Measurements from ENCODE around the gene CCR3.

Gene CCR3

GRCh38 chr3:46235425-46235824 lies 6.8 kb upstream of the CCR3 start:
- Histone ChIP-seq H3K27me3 (ENCODE audit: insufficient read depth, low read length, poor library complexity) (no peaks in the 10 kb centered on the region), H3K23ac (ENCODE audit: low read length) (no peak overlapping the region), H2BK15ac (replicated peaks; ENCODE audit: low read depth) (no peak overlapping the region), H2AK5ac (ENCODE audit: low read length) (no peak overlapping the region), H3K4ac (ENCODE audit: low read depth, low read length) (no peak overlapping the region), H3K27ac (ENCODE audit: low read depth, low read length) (no peak overlapping the region), H3K4me2 (ENCODE audit: low read length) (no peak overlapping the region), H4K8ac (ENCODE audit: low read depth, low read length) (no peak overlapping the region), H3K4me3 (ENCODE audit: low read length) (no peak overlapping the region), H2BK5ac (ENCODE audit: low read length) (no peak overlapping the region), H2BK120ac (ENCODE audit: low read depth, low read length) (no peak overlapping the region), H3K18ac (ENCODE audit: low read length) (no peak overlapping the region), H4K5ac (ENCODE audit: low read length) (no peak overlapping the region), H3K4me1 (ENCODE audit: control insufficient read depth, low read depth, low read length) (no peaks in the 10 kb centered on the region), H3K79me2 (ENCODE audit: control insufficient read depth, insufficient read depth, low read length) (no peaks in the 10 kb centered on the region), H3K79me1 (ENCODE audit: low read length) (no peaks in the 10 kb centered on the region), H3K36me3 (ENCODE audit: control insufficient read depth, insufficient read depth, low read length) (no peaks in the 10 kb centered on the region), H3K9ac (ENCODE audit: low read length) (no peak overlapping the region), H3K56ac (ENCODE audit: low read length) (no peak overlapping the region)
- WGBS (ENCODE audit: extremely low coverage, insufficient coverage, low lambda C conversion rate) = no CpG with 5 or more reads among the region's 2 CpGs
- no peak for DNase-seq

GRCh38 chr3:46236294-46237054 lies 5.8 kb upstream of the CCR3 start:
- Histone ChIP-seq H3K56ac (ENCODE audit: low read length) (no peak overlapping the region), H4K5ac (ENCODE audit: low read length) (no peak overlapping the region), H2BK120ac (ENCODE audit: low read depth, low read length) (no peak overlapping the region), H3K4me1 (ENCODE audit: control insufficient read depth, low read depth, low read length) (no peaks in the 10 kb centered on the region), H2BK5ac (ENCODE audit: low read length) (no peak overlapping the region), H3K79me1 (ENCODE audit: low read length) (no peaks in the 10 kb centered on the region), H3K9ac (ENCODE audit: low read length) (no peak overlapping the region), H3K79me2 (ENCODE audit: control insufficient read depth, insufficient read depth, low read length) (no peaks in the 10 kb centered on the region), H4K8ac (ENCODE audit: low read depth, low read length) (no peak overlapping the region), H3K4me2 (ENCODE audit: low read length) (no peak overlapping the region), H3K27ac (ENCODE audit: low read depth, low read length) (no peak overlapping the region), H3K36me3 (ENCODE audit: control insufficient read depth, insufficient read depth, low read length) (no peaks in the 10 kb centered on the region), H3K18ac (ENCODE audit: low read length) (no peak overlapping the region), H3K4me3 (ENCODE audit: low read length) (no peak overlapping the region), H3K27me3 (ENCODE audit: insufficient read depth, low read length, poor library complexity) (no peaks in the 10 kb centered on the region), H3K23ac (ENCODE audit: low read length) (no peak overlapping the region), H2BK15ac (replicated peaks; ENCODE audit: low read depth) (no peak overlapping the region), H2AK5ac (ENCODE audit: low read length) (no peak overlapping the region), H3K4ac (ENCODE audit: low read depth, low read length) (no peak overlapping the region)
- no CpG with 5 or more reads among the region's 5 CpGs for WGBS (ENCODE audit: extremely low coverage, insufficient coverage, low lambda C conversion rate)
- DNase-seq = peak; percentile 30

- no peak overlapping the region for H4K5ac ChIP-seq (ENCODE audit: low read length)
- no peaks in the 10 kb centered on the region for H3K4me1 ChIP-seq (ENCODE audit: control insufficient read depth, low read depth, low read length)
- H3K36me3 ChIP-seq (ENCODE audit: control insufficient read depth, insufficient read depth, low read length) = no peaks in the 10 kb centered on the region
- H2AK5ac ChIP-seq (ENCODE audit: low read length) = no peak overlapping the region
- H3K9ac ChIP-seq (ENCODE audit: low read length) = no peak overlapping the region
- no peak overlapping the region for H3K4me3 ChIP-seq (ENCODE audit: low read length)
- no peak overlapping the region for H2BK120ac ChIP-seq (ENCODE audit: low read depth, low read length)
- no peak overlapping the region for H2BK15ac ChIP-seq (replicated peaks; ENCODE audit: low read depth)
- no peaks in the 10 kb centered on the region for H3K79me2 ChIP-seq (ENCODE audit: control insufficient read depth, insufficient read depth, low read length)
- no peak overlapping the region for H3K23ac ChIP-seq (ENCODE audit: low read length)
- DNase-seq = no peak
- no peak overlapping the region for H4K8ac ChIP-seq (ENCODE audit: low read depth, low read length)
- no peak overlapping the region for H3K18ac ChIP-seq (ENCODE audit: low read length)
- no peaks in the 10 kb centered on the region for H3K27me3 ChIP-seq (ENCODE audit: insufficient read depth, low read length, poor library complexity)
- H3K27ac ChIP-seq (ENCODE audit: low read depth, low read length) = no peak overlapping the region
- no peak overlapping the region for H3K4me2 ChIP-seq (ENCODE audit: low read length)
- no CpG with 5 or more reads among the region's 4 CpGs for WGBS (ENCODE audit: extremely low coverage, insufficient coverage, low lambda C conversion rate)
- no peaks in the 10 kb centered on the region for H3K79me1 ChIP-seq (ENCODE audit: low read length)
- no peak overlapping the region for H2BK5ac ChIP-seq (ENCODE audit: low read length)
- H3K4ac ChIP-seq (ENCODE audit: low read depth, low read length) = no peak overlapping the region
- no peak overlapping the region for H3K56ac ChIP-seq (ENCODE audit: low read length)
These were observed 3.9 kb upstream of the CCR3 start for GRCh38 chr3:46238386-46238785.

- Histone ChIP-seq H2BK120ac (ENCODE audit: low read depth, low read length) (no peak overlapping the region), H3K4me3 (ENCODE audit: low read length) (no peak overlapping the region), H2BK5ac (ENCODE audit: low read length) (no peak overlapping the region), H3K27ac (ENCODE audit: low read depth, low read length) (no peak overlapping the region), H3K4me2 (ENCODE audit: low read length) (no peak overlapping the region), H3K4me1 (ENCODE audit: control insufficient read depth, low read depth, low read length) (no peaks in the 10 kb centered on the region), H4K5ac (ENCODE audit: low read length) (no peak overlapping the region), H3K18ac (ENCODE audit: low read length) (no peak overlapping the region), H2BK15ac (replicated peaks; ENCODE audit: low read depth) (no peak overlapping the region), H3K79me2 (ENCODE audit: control insufficient read depth, insufficient read depth, low read length) (no peaks in the 10 kb centered on the region), H3K56ac (ENCODE audit: low read length) (no peak overlapping the region), H3K4ac (ENCODE audit: low read depth, low read length) (no peak overlapping the region), H3K79me1 (ENCODE audit: low read length) (no peaks in the 10 kb centered on the region), H3K23ac (ENCODE audit: low read length) (no peak overlapping the region), H4K8ac (ENCODE audit: low read depth, low read length) (no peak overlapping the region), H3K27me3 (ENCODE audit: insufficient read depth, low read length, poor library complexity) (no peaks in the 10 kb centered on the region), H2AK5ac (ENCODE audit: low read length) (no peak overlapping the region), H3K36me3 (ENCODE audit: control insufficient read depth, insufficient read depth, low read length) (no peaks in the 10 kb centered on the region), H3K9ac (ENCODE audit: low read length) (no peak overlapping the region)
- DNase-seq = no peak
- no CpG with 5 or more reads among the region's 3 CpGs for WGBS (ENCODE audit: extremely low coverage, insufficient coverage, low lambda C conversion rate)
These were observed 2.8 kb upstream of the CCR3 start for GRCh38 chr3:46239301-46239938.

- Histone ChIP-seq H3K4me1 (ENCODE audit: control insufficient read depth, low read depth, low read length) (no peaks in the 10 kb centered on the region), H4K5ac (ENCODE audit: low read length) (no peak overlapping the region), H2BK5ac (ENCODE audit: low read length) (no peak overlapping the region), H3K18ac (ENCODE audit: low read length) (no peak overlapping the region), H2BK15ac (replicated peaks; ENCODE audit: low read depth) (no peak overlapping the region), H3K27me3 (ENCODE audit: insufficient read depth, low read length, poor library complexity) (no peaks in the 10 kb centered on the region), H3K4me2 (ENCODE audit: low read length) (no peak overlapping the region), H3K36me3 (ENCODE audit: control insufficient read depth, insufficient read depth, low read length) (no peaks in the 10 kb centered on the region), H3K79me1 (ENCODE audit: low read length) (no peaks in the 10 kb centered on the region), H3K9ac (ENCODE audit: low read length) (no peak overlapping the region), H3K4ac (ENCODE audit: low read depth, low read length) (no peak overlapping the region), H3K79me2 (ENCODE audit: control insufficient read depth, insufficient read depth, low read length) (no peaks in the 10 kb centered on the region), H3K4me3 (ENCODE audit: low read length) (no peak overlapping the region), H3K23ac (ENCODE audit: low read length) (no peak overlapping the region), H3K27ac (ENCODE audit: low read depth, low read length) (no peak overlapping the region), H3K56ac (ENCODE audit: low read length) (no peak overlapping the region), H2AK5ac (ENCODE audit: low read length) (no peak overlapping the region), H4K8ac (ENCODE audit: low read depth, low read length) (no peak overlapping the region), H2BK120ac (ENCODE audit: low read depth, low read length) (no peak overlapping the region)
- no peak for DNase-seq
- no CpG with 5 or more reads among the region's 2 CpGs for WGBS (ENCODE audit: extremely low coverage, insufficient coverage, low lambda C conversion rate)
These were observed 2.3 kb upstream of the CCR3 start for GRCh38 chr3:46239952-46240351.
